OCI-LY3 (cell line): ENCODE results near the gene FOXA2.

Experiments
- H2AFZ ChIP-seq: fragments of 200-600, 300-600 bp; shearing (Covaris generic); 2 replicates; pipeline ENCODE4 v1.6.0; 2014; ENCODE audit warnings: antibody characterized with exemption, low read depth, low read length
- H3K27ac ChIP-seq: fragments of 200-600, 300-600 bp; sonication (generic); 2 replicates; pipeline ENCODE4 v1.5.1; 2014; ENCODE audit warnings: mild to moderate bottlenecking, low read length, moderate library complexity, mixed read lengths
- H3K27me3 ChIP-seq: fragments of 200-600, 300-600 bp; sonication (generic); 2 replicates; pipeline ENCODE4 v1.6.1; 2014; ENCODE audit warnings: low read depth, low read length, mixed read lengths
- H3K36me3 ChIP-seq: fragments of 200-600, 300-600 bp; sonication (generic); replicated peaks from 2 replicates; pipeline ENCODE3; 2014; ENCODE audit warnings: low read depth, low read length, mixed read lengths
- H3K4me1 ChIP-seq: fragments of 300-600, 200-600 bp; sonication (generic); 2 replicates; pipeline ENCODE4 v1.6.1; 2014; ENCODE audit warnings: low read length, mixed read lengths
- H3K4me2 ChIP-seq: fragments of 200-600, 300-600 bp; sonication (generic); 2 replicates; pipeline ENCODE4 v1.6.1; 2014; ENCODE audit warnings: low read length, mixed read lengths
- H3K4me3 ChIP-seq: fragments of 300-600, 200-600 bp; sonication (generic); 2 replicates; pipeline ENCODE4 v1.5.1; 2014; ENCODE audit warnings: antibody characterized with exemption, mild to moderate bottlenecking, low read length, moderate library complexity
- H3K79me2 ChIP-seq: fragments of 300-600, 200-600 bp; shearing (Covaris generic); 2 replicates; pipeline ENCODE4 v1.6.1; 2014; ENCODE audit warnings: mild to moderate bottlenecking, low read length, mixed read lengths
- H3K9ac ChIP-seq: fragments of 300-600, 200-600 bp; shearing (Covaris generic); 2 replicates; pipeline ENCODE4 v1.6.0; 2014; ENCODE audit warnings: mild to moderate bottlenecking, low read length, moderate library complexity
- H3K9me3 ChIP-seq: fragments of 200-600, 300-600 bp; shearing (Covaris generic); 2 replicates; pipeline ENCODE4 v1.6.1; 2014; ENCODE audit warnings: low read length, mixed read lengths; ENCODE audit not compliant: insufficient read depth
- H4K20me1 ChIP-seq: fragments of 200-600, 300-600 bp; sonication (generic); 2 replicates; pipeline ENCODE4 v1.6.1; 2016; ENCODE audit warnings: low read length, mixed read lengths; ENCODE audit not compliant: insufficient read depth
- EZH2phosphoT487 ChIP-seq: fragments of 200-600 bp; shearing (Covaris generic); IDR thresholded peaks from 2 replicates; pipeline ENCODE4 v1.6.1; 2018; ENCODE audit warnings: antibody characterized with exemption, mixed run types, low read depth
- TF ChIP-seq, protein P1 (sequence below): fragments of 200-600, 300-600 bp; sonication (generic); IDR thresholded peaks from 2 replicates; pipeline ENCODE4 v1.5.1; 2014; ENCODE audit warnings: antibody characterized with exemption, low read length, low read depth

The FOXA2 gene

DNA sequence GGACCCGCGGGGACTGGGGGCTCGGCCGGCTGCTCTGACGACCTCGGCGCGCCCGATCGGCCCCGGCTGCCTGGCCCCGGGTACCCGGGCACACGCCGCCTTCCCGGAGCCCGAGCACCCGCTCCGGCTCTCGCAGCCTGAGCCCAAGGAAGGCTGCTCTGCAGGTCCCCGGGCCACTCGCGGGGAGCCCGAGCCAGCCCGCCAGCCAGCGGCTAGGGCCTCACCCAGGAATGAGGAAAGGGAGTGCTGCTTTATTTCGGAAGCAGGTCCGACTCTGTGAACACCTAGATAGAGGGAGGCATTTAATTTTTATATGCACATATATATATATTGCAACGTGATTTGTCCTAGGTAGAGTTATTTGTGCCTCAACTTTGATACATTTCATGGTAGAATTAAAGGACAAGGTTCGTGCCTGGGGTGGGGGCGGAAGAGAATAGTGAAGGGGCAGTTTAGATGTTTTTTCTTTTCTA lies 15.5 kb downstream of the FOXA2 start:
- H3K9me3 ChIP-seq = no peaks in the 10 kb centered on the region
- no peak overlapping the region for H3K27ac ChIP-seq
- no peaks in the 10 kb centered on the region for H3K4me1 ChIP-seq
- H3K4me2 ChIP-seq = no peak overlapping the region
- H3K9ac ChIP-seq = no peak overlapping the region
- H3K4me3 ChIP-seq = no peak overlapping the region
- H4K20me1 ChIP-seq = no peaks in the 10 kb centered on the region
- H3K79me2 ChIP-seq = no peaks in the 10 kb centered on the region
- no peaks in the 10 kb centered on the region for H3K36me3 ChIP-seq
- H2AFZ ChIP-seq = no peak overlapping the region
- TF ChIP-seq, protein P1, sequence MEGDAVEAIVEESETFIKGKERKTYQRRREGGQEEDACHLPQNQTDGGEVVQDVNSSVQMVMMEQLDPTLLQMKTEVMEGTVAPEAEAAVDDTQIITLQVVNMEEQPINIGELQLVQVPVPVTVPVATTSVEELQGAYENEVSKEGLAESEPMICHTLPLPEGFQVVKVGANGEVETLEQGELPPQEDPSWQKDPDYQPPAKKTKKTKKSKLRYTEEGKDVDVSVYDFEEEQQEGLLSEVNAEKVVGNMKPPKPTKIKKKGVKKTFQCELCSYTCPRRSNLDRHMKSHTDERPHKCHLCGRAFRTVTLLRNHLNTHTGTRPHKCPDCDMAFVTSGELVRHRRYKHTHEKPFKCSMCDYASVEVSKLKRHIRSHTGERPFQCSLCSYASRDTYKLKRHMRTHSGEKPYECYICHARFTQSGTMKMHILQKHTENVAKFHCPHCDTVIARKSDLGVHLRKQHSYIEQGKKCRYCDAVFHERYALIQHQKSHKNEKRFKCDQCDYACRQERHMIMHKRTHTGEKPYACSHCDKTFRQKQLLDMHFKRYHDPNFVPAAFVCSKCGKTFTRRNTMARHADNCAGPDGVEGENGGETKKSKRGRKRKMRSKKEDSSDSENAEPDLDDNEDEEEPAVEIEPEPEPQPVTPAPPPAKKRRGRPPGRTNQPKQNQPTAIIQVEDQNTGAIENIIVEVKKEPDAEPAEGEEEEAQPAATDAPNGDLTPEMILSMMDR = no peak
- no peak for TF ChIP-seq EZH2phosphoT487
- peaks cover 15% of the 10 kb centered on the region for H3K27me3 ChIP-seq

GRCh38 chr20:22567944-22568871 lies 16.2 kb downstream of the FOXA2 start:
- H3K9ac ChIP-seq = no peak overlapping the region
- no peaks in the 10 kb centered on the region for H3K79me2 ChIP-seq
- H3K36me3 ChIP-seq = no peaks in the 10 kb centered on the region
- H3K9me3 ChIP-seq = no peaks in the 10 kb centered on the region
- no peak overlapping the region for H3K4me2 ChIP-seq
- no peak overlapping the region for H2AFZ ChIP-seq
- no peaks in the 10 kb centered on the region for H3K4me1 ChIP-seq
- H3K27me3 ChIP-seq = peaks cover 18% of the 10 kb centered on the region
- H3K27ac ChIP-seq = no peak overlapping the region
- no peaks in the 10 kb centered on the region for H4K20me1 ChIP-seq
- TF ChIP-seq, protein P1 = no peak
- no peak for TF ChIP-seq EZH2phosphoT487
- no peak overlapping the region for H3K4me3 ChIP-seq

DNA sequence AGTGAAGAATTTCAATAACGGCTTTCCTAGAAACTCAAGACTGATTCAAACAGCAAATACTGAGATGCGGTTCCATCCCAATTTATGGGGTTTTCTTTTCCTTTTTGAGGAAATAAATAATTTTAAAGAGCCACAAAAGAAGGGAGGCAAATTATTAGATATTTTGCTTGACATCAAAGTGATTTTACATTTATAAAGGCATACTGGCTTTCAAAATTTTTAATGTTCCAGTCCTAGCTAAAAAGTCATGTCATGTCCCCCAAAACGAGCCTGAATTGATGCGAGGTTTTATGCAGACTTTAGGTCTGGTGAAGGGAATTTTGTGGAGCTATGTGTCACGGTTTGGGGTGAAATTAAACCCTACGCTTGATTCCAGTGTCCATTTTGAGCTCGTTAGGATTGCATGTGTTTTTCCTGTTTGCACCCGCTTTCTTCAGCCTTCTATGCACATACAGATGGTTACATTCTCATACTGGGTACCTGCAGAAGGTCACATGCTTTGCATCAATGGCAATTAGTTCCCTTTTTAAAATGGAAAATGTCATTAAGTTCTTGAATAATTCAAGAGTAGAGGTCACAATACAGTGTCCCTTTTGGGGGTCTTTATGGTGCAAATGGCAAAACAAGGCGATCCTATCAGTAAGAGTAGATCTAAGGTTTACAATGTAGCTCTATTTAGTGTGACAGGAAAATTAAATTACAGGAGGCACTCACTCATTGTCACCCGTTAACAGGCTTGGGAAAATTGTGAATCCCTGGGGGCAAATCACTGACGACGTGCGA lies 17.3 kb downstream of the FOXA2 start:
- no peaks in the 10 kb centered on the region for H4K20me1 ChIP-seq

More for the DNA sequence above, 17.3 kb downstream of the FOXA2 start:
- Histone ChIP-seq H2AFZ (no peak overlapping the region), H3K36me3 (no peaks in the 10 kb centered on the region), H3K4me2 (no peak overlapping the region), H3K9me3 (no peaks in the 10 kb centered on the region), H3K27me3 (peaks cover 24% of the 10 kb centered on the region), H3K79me2 (no peaks in the 10 kb centered on the region), H3K4me3 (no peak overlapping the region), H3K4me1 (no peaks in the 10 kb centered on the region), H3K27ac (no peak overlapping the region), H3K9ac (no peak overlapping the region)
- TF ChIP-seq EZH2phosphoT487 = no peak
- TF ChIP-seq, protein P1 = no peak
